Ascending aorta (tissue), 2 donors: Measurements from ENCODE around the gene FAM174C. TPM values are rescaled to one million over a fixed set of nuclear protein-coding genes. Genes with fewer than 3 reads are reported as not detected.

Experiments used
- DNase-seq, 2 donors: peaks; one replicate each; pipeline ENCODE4 v3.0.0-alpha.2; 2019; ENCODE audit warnings: low spot score in 2 of 2
- H3K27ac ChIP-seq, 2 donors: fragments of 200-600 bp; sonication (generic); one replicate each; pipeline ENCODE4 v1.5.1; 2016 to 2017; ENCODE audit warnings: mild to moderate bottlenecking in 1 of 2
- H3K27me3 ChIP-seq: fragments of 200-600 bp; sonication (generic); one replicate; pipeline ENCODE4 v1.5.1; 2017
- H3K36me3 ChIP-seq, 2 donors: fragments of 200-600 bp; sonication (generic); one replicate each; pipeline ENCODE4 v1.5.1; 2016
- H3K4me1 ChIP-seq, 2 donors: fragments of 200-600 bp; sonication (generic); one replicate each; pipeline ENCODE4 v1.5.1; 2016 to 2017; ENCODE audit warnings: mild to moderate bottlenecking in 1 of 2
- H3K4me3 ChIP-seq, 2 donors: fragments of 200-600 bp; sonication (generic); one replicate each; pipeline ENCODE4 v1.5.1; 2016 to 2017; ENCODE audit warnings: mild to moderate bottlenecking in 1 of 2
- H3K9me3 ChIP-seq, 2 donors: fragments of 200-600 bp; sonication (generic); one replicate each; pipeline ENCODE4 v1.5.1; 2016
- intact Hi-C: fragments of 100-400 bp; cut with DNase I; formaldehyde crosslinking; loops from one replicate; pipeline ENCODE4 v1.15.1; 2023
- total RNA-seq: library from RNA; depleted of rRNA; stranded (reverse); fragments of >200 nt; gene quantifications from one replicate; pipeline ENCODE4 v1.1.0, GENCODE V29; 2016
- TF ChIP-seq, protein P1 (sequence below), 3 experiments: fragments of 200-600 bp in 2 of 3; fragments of 450-650 bp in 1 of 3; sonication (generic) in 2 of 3; IDR thresholded peaks; one replicate each; pipeline ENCODE4 v1.5.1; 2016 to 2019; ENCODE audit warnings: antibody characterized with exemption in 3 of 3, mild to moderate bottlenecking in 1 of 3, moderate library complexity in 1 of 3

FAM174C gene
- total RNA-seq, 1 donor from 2014 or later, result 156 TPM

DNA sequence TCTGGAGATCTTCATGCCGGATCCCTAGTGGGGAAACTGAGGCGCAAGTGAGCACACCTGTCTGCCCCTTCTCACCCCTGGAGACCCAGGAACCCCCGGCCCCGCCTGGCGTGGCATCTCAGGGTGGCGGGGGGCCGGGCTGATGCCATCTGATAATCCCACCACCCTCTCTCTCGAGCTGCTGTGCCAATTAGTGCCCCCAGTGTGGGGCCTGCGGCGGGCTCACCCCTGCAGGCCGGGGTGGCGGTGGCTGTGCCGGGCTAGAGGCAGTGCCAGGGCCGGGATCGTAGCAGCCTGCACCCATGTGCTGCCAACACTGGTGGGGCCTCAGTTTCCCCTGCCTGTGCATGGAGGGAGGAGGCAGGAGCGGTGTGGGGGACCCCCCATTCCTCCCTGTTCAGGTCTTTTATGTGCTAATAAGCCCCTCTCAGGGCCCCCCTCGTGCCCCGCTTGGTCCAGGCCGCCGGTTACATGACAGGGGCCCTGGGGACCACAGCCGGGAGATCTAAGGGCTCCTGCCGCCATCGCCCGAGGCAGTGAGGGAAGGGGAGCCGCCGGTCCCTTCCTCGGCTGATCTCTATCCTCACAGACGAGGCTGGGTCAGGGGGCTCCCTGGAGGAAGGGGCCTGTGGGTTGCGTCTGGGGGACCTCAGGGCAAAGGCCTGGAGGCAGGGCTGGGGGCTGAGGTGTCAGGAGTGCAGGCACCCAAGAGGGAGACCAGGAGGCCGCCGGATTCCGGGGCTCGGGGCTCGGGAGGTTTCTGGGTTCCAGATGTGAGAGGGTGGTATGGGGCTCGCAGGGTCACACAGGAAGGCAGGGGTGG, 18.7 kb downstream of the FAM174C start:
- Histone ChIP-seq H3K9me3 (no peaks in the 10 kb centered on the region), H3K27me3 (peaks cover 18% of the 10 kb centered on the region), H3K4me1 (peaks cover 3% of the 10 kb centered on the region in 2 donors), H3K27ac (no peak overlapping the region), H3K4me3 (no peak overlapping the region), H3K36me3 (no peaks in the 10 kb centered on the region)
- intact Hi-C loops, result no loop called here
- DNase-seq, result no peak
- TF ChIP-seq, protein P1, sequence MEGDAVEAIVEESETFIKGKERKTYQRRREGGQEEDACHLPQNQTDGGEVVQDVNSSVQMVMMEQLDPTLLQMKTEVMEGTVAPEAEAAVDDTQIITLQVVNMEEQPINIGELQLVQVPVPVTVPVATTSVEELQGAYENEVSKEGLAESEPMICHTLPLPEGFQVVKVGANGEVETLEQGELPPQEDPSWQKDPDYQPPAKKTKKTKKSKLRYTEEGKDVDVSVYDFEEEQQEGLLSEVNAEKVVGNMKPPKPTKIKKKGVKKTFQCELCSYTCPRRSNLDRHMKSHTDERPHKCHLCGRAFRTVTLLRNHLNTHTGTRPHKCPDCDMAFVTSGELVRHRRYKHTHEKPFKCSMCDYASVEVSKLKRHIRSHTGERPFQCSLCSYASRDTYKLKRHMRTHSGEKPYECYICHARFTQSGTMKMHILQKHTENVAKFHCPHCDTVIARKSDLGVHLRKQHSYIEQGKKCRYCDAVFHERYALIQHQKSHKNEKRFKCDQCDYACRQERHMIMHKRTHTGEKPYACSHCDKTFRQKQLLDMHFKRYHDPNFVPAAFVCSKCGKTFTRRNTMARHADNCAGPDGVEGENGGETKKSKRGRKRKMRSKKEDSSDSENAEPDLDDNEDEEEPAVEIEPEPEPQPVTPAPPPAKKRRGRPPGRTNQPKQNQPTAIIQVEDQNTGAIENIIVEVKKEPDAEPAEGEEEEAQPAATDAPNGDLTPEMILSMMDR (IDR thresholded peaks at IDR 0.05), result no peak

DNA sequence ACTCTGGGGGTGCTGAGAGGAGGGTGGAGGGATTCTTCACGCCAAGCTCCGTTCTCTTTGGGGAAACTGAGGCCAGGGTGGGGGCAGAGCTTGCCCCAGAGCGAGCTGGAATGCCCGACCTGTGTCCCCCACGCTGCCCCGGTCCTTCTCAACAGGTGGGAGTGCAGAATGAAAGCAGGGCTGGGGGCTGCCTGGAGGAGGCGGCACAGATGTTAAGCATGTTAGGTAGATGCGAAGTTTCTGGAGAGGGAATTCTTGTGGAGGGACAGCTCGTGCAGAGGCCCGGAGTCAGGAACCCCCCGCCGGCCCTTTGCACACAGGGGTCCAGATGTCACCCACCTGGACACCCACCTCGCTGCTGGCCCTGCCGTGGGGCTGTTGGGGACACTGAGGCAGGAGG, 19.4 kb downstream of the FAM174C start:
- no peak for DNase-seq
- peaks cover 3% of the 10 kb centered on the region in 2 donors for H3K4me1 ChIP-seq
- H3K4me3 ChIP-seq, result no peak overlapping the region
- H3K27me3 ChIP-seq, result peaks cover 18% of the 10 kb centered on the region
- intact Hi-C loops, result no loop called here
- H3K27ac ChIP-seq, result no peak overlapping the region
- no peaks in the 10 kb centered on the region for H3K36me3 ChIP-seq
- H3K9me3 ChIP-seq, result no peaks in the 10 kb centered on the region
- TF ChIP-seq, protein P1 (IDR thresholded peaks at IDR 0.05), result no peak

DNA sequence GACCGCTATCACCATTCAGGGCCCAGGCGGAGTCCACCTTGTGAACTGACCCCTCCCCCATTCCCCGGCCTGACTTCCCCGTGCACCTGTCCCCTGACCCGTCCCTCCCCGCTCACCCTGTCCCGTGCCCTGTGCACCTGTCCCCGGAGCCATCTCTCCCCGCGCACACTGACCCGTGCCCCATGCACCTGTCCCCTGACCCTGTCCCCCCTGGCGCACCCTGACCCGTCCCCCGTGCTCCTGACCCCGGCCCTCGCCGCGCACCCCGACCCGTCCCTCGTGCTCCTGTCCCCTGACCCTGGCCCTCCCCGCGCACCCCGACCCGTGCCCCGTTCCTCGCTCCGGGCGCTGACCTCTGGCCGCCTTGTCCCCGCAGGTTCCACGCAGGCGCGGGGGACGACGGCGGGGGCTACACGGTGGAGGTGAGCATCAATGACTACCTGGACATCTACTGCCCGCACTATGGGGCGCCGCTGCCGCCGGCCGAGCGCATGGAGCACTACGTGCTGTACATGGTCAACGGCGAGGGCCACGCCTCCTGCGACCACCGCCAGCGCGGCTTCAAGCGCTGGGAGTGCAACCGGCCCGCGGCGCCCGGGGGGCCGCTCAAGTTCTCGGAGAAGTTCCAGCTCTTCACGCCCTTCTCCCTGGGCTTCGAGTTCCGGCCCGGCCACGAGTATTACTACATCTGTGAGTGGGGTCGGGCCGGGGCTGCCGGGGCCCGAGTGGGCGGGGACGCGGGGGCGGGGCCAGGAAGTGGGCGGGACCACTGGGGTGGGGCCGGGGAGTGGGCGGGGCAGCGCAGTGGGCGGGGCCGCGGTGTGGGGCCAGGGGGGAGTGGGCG, 20.1 kb downstream of the FAM174C start:
- no peak for DNase-seq
- no peaks in the 10 kb centered on the region for H3K9me3 ChIP-seq
- no peak overlapping the region for H3K27ac ChIP-seq
- TF ChIP-seq, protein P1 (IDR thresholded peaks at IDR 0.05), result no peak
- H3K27me3 ChIP-seq, result peaks cover 18% of the 10 kb centered on the region
- intact Hi-C loops, result no loop called here
- peaks cover 3% of the 10 kb centered on the region in 2 donors for H3K4me1 ChIP-seq
- no peak overlapping the region for H3K4me3 ChIP-seq
- no peaks in the 10 kb centered on the region for H3K36me3 ChIP-seq

DNA sequence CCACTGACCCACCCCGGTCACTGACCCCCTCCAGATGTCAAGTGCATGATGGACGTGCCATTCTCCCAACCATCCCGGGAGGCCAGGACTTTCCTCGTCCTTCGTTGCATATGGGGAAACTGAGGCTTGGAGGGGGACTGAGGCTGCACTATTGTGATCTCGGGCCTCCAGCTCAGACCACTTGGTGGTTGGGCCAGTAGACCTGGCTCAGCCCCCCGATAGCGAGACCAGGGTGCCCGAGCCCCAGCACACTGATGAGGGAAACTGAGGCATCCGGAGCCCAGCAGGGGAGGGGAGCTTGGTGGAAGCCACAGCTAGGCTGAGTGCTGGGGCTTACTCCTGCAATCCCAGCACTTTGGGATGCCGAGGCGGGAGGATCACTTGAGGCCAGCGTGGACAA, 20.7 kb downstream of the FAM174C start:
- intact Hi-C loops, result no loop called here
- no peak for DNase-seq
- H3K27ac ChIP-seq, result no peak overlapping the region

DNA sequence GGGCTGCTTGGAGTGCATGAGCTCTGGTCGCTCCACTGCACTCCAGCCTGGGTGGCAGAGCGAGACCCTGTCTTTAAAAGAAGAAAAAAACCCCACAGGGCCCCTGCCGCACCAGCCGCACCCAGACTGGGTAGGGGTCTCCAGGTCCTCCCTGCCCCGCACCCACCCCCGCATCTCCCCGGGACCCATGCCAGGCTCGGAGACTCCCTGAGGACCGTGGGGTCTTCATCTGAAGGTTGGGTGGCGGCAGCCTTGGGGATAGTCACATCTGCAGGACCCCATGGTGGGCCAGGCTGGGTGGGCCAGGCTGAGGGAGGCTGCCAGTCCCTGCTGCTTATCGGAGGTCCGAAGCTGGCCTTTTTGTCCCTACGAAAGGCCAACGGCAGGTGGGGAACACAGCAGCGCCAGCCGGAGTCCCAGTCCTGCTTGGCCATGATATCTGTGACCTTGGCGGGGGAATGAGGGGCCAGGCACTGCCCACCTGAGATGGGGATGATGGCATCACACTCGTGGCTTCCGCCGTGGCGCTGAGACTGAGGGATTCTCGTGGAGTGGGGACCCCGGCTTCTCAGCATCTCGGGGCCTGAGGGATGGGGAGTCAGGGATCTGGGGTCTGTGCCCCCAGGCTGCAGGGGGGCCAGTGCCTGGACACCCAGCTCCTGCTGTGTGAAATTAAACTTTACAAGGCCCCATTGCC, 21.4 kb downstream of the FAM174C start:
- H3K4me1 ChIP-seq, result peaks cover 3% of the 10 kb centered on the region in 2 donors
- no peak overlapping the region for H3K27ac ChIP-seq
- no peaks in the 10 kb centered on the region for H3K36me3 ChIP-seq
- no peak overlapping the region for H3K4me3 ChIP-seq
- no peak for DNase-seq
- TF ChIP-seq, protein P1 (IDR thresholded peaks at IDR 0.05), result no peak
- intact Hi-C loops, result no loop called here
- peaks cover 18% of the 10 kb centered on the region for H3K27me3 ChIP-seq
- H3K9me3 ChIP-seq, result no peaks in the 10 kb centered on the region

More for the DNA sequence above, 20.7 kb downstream of the FAM174C start:
- H3K36me3 ChIP-seq, result no peaks in the 10 kb centered on the region
- no peak overlapping the region for H3K4me3 ChIP-seq
- TF ChIP-seq, protein P1 (IDR thresholded peaks at IDR 0.05), result no peak
- H3K9me3 ChIP-seq, result no peaks in the 10 kb centered on the region
- peaks cover 18% of the 10 kb centered on the region for H3K27me3 ChIP-seq
- H3K4me1 ChIP-seq, result peaks cover 3% of the 10 kb centered on the region in 2 donors
